ENCODE results near the gene OR52H1. TPM values are rescaled to one million over a fixed set of nuclear protein-coding genes. Genes with fewer than 3 reads are reported as not detected.
A peak's percentile ranks its signal among the peaks of the same experiment; 100 is the strongest.

Gene OR52H1
- polyA plus RNA-seq, 6 donors from 2014 or later: not detected

DNA sequence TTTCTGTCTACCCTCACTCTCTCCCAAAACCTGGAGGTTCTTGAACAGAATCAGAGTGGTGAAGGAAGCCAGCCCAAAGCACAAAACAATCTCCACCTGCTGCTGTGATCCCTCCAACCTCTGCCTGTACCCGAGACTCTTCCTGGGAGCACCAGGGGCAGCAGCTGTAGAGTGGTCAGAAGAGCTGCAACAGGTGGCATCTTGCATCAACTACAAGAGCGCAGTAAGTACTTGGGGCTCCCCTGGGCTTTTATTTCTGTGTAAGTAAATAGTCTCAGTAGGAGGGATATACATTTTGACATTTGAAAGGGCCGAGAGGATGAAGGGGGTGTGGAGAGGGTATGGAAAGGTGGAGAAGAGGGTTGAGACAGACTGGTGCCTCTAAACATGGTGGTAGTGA lies 23.6 kb downstream of the OR52H1 start:
- peak overlapping the region in 2 of 6 donors; percentile 10 to 86 for H3K27ac Mint-ChIP-seq
- ATAC-seq (ENCODE audit: low read depth in 2 of 2): no peak
- no peaks in the 10 kb centered on the region for H3K9me3 Mint-ChIP-seq

GRCh38 chr11:5522308-5522707 lies 26.0 kb downstream of the OR52H1 start:
- no peaks in the 10 kb centered on the region for H3K27me3 Mint-ChIP-seq
- no peaks in the 10 kb centered on the region for H3K9me3 Mint-ChIP-seq
- H3K36me3 Mint-ChIP-seq: no peaks in the 10 kb centered on the region
- ATAC-seq (ENCODE audit: low read depth in 2 of 2): no peak
- H3K4me1 Mint-ChIP-seq: no peaks in the 10 kb centered on the region
- H3K27ac Mint-ChIP-seq: no peak overlapping the region
- no peak for DNase-seq
- H3K4me3 Mint-ChIP-seq: no peak overlapping the region

More for the DNA sequence above, 23.6 kb downstream of the OR52H1 start:
- H3K27me3 Mint-ChIP-seq: no peaks in the 10 kb centered on the region
- H3K4me3 Mint-ChIP-seq: no peak overlapping the region
- no peak for DNase-seq
- H3K4me1 Mint-ChIP-seq: no peaks in the 10 kb centered on the region
- H3K36me3 Mint-ChIP-seq: no peaks in the 10 kb centered on the region

GRCh38 chr11:5521540-5521939 lies 26.8 kb downstream of the OR52H1 start:
- Mint-ChIP-seq H3K4me3 (no peak overlapping the region), H3K27ac (no peak overlapping the region), H3K9me3 (no peaks in the 10 kb centered on the region), H3K36me3 (no peaks in the 10 kb centered on the region), H3K27me3 (no peaks in the 10 kb centered on the region), H3K4me1 (no peaks in the 10 kb centered on the region)
- DNase-seq (no peak), ATAC-seq (ENCODE audit: low read depth in 2 of 2) (no peak)

DNA sequence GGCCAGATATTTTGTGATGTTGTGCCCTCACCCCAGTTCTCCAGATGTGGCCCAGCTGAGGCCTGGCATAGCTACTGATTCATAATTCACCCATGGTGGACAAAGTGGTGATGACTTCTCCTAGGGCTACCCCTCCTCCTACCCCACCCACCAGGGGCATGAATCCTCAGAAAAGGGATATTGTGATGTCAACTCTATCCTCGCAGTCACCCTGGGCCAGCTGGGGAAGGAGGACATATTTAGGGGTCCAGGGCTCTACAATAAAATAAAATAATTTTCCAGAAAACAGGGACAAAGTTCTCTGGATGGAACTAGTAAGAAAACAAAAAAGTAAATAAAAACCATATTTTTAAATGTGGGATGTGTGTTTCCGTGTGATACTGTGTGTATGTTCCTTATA lies 31.7 kb downstream of the OR52H1 start, which contains the start of gene UBQLNL:
Gene UBQLNL (minus strand): TSS at position 101 of the 400 bp plus-strand sequence. CDS start 258 bp downstream, outside the sequence.
- Mint-ChIP-seq H3K4me3 (no peak within 1 kb of the TSS), H3K27me3 (no peaks in the 10 kb centered on the region), H3K36me3 (no peaks in the 10 kb centered on the region), H3K4me1 (no peaks in the 10 kb centered on the region), H3K27ac (no peak within 1 kb of the TSS), H3K9me3 (no peaks in the 10 kb centered on the region)
- DNase-seq (no peak), ATAC-seq (ENCODE audit: low read depth in 2 of 2) (no peak)

GRCh38 chr11:5514841-5515240 lies 33.5 kb downstream of the OR52H1 start:
- H3K36me3 Mint-ChIP-seq: no peaks in the 10 kb centered on the region
- no peaks in the 10 kb centered on the region for H3K9me3 Mint-ChIP-seq
- no peaks in the 10 kb centered on the region for H3K4me1 Mint-ChIP-seq
- no peak overlapping the region for H3K27ac Mint-ChIP-seq
- no peak overlapping the region for H3K4me3 Mint-ChIP-seq
- no peak for ATAC-seq (ENCODE audit: low read depth in 2 of 2)
- peaks cover 0 to 6% (median 0%) of the 10 kb centered on the region in 3 donors for H3K27me3 Mint-ChIP-seq
- no peak for DNase-seq

DNA sequence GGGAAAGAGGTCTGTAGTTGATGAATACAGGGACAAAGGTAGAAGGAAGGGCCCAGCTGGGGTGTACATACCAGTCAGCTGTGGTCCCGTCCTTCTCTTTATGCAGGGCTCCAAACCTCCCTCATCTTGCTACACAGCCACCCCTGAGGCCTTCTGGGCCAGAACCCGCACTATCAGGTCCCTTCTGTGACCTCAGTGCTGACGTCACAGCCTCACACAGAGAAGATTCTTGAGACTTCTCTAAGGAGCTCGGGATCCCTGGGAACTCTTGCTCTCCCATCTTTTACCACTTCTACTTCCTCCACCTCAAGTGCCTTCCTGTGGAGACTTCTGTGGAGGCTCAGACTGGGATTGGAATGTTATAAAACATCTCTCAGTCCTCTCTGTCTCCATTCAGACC lies 38.5 kb downstream of the OR52H1 start, which contains the start of gene UBQLN3:
Gene UBQLN3 (minus strand): TSS at position 155 of the 400 bp plus-strand sequence. CDS start 399 bp downstream, outside the sequence.
- ATAC-seq (ENCODE audit: low read depth in 2 of 2): no peak
- Mint-ChIP-seq H3K4me1 (no peaks in the 10 kb centered on the region), H3K9me3 (no peaks in the 10 kb centered on the region), H3K27me3 (peaks cover 4 to 22% (median 6%) of the 10 kb centered on the region in 3 donors), H3K4me3 (no peak within 1 kb of the TSS), H3K27ac (peak within 1 kb of the TSS in 1 of 6 donors; percentile 1), H3K36me3 (no peaks in the 10 kb centered on the region)
- no peak for DNase-seq

DNA sequence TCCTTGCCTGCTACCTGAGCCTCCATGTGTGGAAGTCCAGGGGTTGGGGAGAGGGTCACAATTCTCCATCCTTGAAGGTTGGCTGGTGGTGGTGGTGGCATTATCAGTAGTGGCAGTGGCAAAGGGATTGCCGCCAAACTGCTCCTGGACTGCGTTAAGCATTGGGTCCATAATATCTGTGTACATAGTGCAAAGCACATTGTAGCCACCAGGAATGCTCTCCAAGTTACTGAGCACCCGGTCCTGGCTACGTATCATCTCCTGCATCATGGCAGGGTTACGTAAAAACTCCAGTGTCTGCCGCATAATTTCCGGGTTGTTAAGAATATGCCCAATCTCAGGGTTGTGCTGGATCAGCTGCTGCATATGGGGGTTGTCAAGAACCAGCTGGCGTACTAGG lies 39.7 kb downstream of the OR52H1 start:
- no peak overlapping the region for H3K4me3 Mint-ChIP-seq
- ATAC-seq (ENCODE audit: low read depth in 2 of 2) (no peak), DNase-seq (no peak)
- H3K9me3 Mint-ChIP-seq: no peaks in the 10 kb centered on the region
- no peaks in the 10 kb centered on the region for H3K36me3 Mint-ChIP-seq
- no peaks in the 10 kb centered on the region for H3K4me1 Mint-ChIP-seq
- H3K27me3 Mint-ChIP-seq: peaks cover 4 to 22% (median 6%) of the 10 kb centered on the region in 3 donors
- no peak overlapping the region for H3K27ac Mint-ChIP-seq

DNA sequence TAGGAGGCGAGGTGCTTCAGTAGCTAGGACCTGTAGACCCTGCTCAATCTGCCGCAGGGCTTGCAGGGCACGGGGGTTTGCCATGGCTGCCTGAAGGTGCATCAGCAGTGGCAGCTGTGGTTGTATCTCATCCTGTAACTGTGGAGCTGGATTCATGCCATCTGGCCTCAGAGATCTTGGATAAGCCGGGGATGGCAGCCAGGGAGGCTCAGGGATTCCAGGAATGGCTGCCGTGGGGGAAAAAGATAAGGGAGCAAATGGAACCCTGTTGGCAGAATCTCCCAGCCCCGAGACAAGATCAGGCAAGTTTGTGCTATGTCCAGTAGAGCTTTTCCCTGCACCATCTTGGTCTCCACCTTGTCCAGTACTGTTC lies 40.4 kb downstream of the OR52H1 start:
- Mint-ChIP-seq H3K27me3 (peaks cover 4 to 22% (median 6%) of the 10 kb centered on the region in 3 donors), H3K27ac (no peak overlapping the region), H3K36me3 (no peaks in the 10 kb centered on the region), H3K9me3 (no peaks in the 10 kb centered on the region), H3K4me1 (no peaks in the 10 kb centered on the region), H3K4me3 (no peak overlapping the region)
- no peak for ATAC-seq (ENCODE audit: low read depth in 2 of 2)
- no peak for DNase-seq

DNA sequence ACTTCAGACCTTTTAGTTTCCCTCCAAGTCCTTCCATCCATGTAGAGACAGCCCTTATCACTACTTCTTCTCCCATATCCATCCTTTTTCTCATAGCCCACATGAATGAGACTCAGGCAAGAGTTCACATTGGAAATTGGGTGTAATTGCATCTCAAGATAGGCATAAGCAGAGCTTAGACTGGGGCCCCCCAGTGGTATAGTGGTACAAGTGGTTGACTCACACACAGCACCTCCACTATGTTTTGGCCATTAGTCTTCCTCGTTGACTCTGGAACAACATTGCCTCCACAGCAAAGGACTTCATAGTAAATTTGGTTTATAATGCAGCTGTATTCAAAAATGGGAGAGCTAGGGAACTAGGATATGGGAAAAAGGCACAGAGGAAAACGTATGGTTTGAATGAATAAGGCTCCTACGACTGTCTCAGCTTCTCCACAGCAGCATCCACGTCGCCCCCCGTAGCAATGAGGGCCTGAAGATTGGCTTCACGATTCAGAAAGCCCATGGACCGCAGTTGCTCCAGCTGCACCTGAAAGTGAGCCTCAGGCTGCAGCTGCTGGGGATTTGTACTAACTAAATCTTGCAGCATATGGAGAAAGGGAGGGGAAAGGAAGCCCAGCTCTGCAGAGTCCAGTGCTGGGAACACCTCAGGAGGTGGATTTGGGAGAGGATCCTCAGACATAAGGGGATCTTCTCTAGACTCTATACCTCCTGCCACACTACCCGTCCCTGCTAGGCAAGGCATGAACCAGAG lies 41.0 kb downstream of the OR52H1 start:
- DNase-seq (no peak), ATAC-seq (ENCODE audit: low read depth in 2 of 2) (no peak)
- Mint-ChIP-seq H3K9me3 (no peaks in the 10 kb centered on the region), H3K4me3 (peak overlapping the region in 1 of 8 donors; percentile 72), H3K27me3 (peaks cover 4 to 24% (median 6%) of the 10 kb centered on the region in 3 donors), H3K4me1 (no peaks in the 10 kb centered on the region), H3K36me3 (no peaks in the 10 kb centered on the region), H3K27ac (no peak overlapping the region)

DNA sequence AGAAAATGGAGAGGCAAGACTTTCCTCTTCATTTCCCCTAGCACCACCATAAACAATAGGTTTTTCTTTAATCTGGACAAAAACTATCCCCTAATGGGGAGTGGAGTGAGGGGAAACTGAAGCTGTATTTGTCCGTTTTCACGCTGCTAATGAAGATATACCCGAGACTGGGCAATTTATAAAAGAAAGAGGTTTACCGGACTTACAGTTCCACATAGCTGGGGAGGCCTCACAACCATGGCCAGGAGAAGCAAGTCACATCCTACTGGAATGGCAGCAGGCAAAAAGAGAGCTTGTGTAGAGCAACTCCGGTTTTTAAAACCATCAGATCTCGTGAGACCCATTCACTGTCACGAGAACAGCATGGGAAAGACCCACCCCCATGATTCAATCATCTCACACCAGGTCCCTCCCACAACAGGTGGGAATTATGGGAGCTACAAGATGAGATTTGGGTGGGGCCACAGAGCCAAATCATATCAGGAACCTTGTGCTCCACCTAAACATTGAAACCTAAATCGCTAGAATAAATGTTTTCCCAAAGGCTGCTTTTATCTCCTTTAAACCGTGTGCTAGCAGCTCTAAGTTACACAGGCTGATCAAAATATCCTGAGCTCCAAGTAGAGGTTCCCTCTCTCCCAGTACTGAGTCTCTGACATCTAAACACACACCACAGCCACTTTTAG lies 42.8 kb downstream of the OR52H1 start:
- Mint-ChIP-seq H3K9me3 (no peaks in the 10 kb centered on the region), H3K27me3 (peaks cover 4 to 26% (median 11%) of the 10 kb centered on the region in 3 donors), H3K36me3 (no peaks in the 10 kb centered on the region), H3K27ac (no peak overlapping the region), H3K4me1 (no peaks in the 10 kb centered on the region), H3K4me3 (no peak overlapping the region)
- ATAC-seq (ENCODE audit: low read depth in 2 of 2) (no peak), DNase-seq (no peak)

GRCh38 chr11:5504403-5504921 lies 43.9 kb downstream of the OR52H1 start:
- H3K27me3 Mint-ChIP-seq: peaks cover 7 to 26% (median 11%) of the 10 kb centered on the region in 3 donors
- no peaks in the 10 kb centered on the region for H3K4me1 Mint-ChIP-seq
- H3K4me3 Mint-ChIP-seq: no peak overlapping the region
- no peaks in the 10 kb centered on the region for H3K9me3 Mint-ChIP-seq
- no peaks in the 10 kb centered on the region for H3K36me3 Mint-ChIP-seq
- no peak overlapping the region for H3K27ac Mint-ChIP-seq
- no peak for DNase-seq
- ATAC-seq (ENCODE audit: low read depth in 2 of 2): no peak

DNA sequence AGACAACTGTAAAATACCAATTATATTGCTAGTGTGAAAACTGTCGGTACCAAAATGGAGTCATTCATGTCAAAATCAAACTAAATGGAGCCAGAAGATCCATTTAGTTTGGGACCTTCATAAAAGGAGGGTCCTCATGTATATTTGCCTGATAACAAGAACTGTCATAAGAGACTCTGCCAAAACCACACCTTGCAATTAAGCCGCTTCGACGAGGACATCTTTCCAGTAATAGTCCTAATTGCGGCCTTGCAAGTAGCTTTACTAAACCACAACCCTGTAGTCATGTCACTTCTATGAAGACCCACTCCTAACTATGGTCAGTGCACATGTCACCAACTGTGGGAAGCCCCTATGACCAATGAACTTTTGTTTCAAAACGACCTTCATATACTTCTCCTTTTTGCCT lies 47.9 kb downstream of the OR52H1 start:
- Mint-ChIP-seq H3K27ac (no peak overlapping the region), H3K36me3 (no peaks in the 10 kb centered on the region), H3K4me3 (no peak overlapping the region), H3K9me3 (no peaks in the 10 kb centered on the region), H3K4me1 (no peaks in the 10 kb centered on the region), H3K27me3 (peaks cover 5 to 10% (median 6%) of the 10 kb centered on the region in 3 donors)
- no peak for DNase-seq
- ATAC-seq (ENCODE audit: low read depth in 2 of 2): no peak

DNA sequence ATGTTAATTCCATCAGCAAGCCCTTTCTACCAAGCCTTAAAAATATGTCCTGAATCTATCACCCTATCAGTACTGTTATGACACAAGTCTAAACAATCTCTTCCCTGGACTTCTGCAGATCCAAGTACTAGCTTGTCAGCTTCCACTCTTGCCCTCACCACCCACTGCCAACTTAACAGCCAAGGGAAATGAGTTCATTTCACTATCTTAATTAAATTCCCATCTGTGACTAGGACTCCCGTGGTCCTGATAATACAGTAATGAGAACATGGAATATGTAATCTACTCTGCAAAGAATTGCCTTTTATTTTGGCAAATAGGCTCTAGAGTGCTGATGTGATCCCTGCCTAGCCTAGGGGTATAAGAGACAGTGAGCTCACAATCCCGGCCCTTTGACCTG lies 48.7 kb downstream of the OR52H1 start:
- Mint-ChIP-seq H3K4me1 (no peaks in the 10 kb centered on the region), H3K36me3 (no peaks in the 10 kb centered on the region), H3K9me3 (no peaks in the 10 kb centered on the region), H3K27ac (no peak overlapping the region), H3K27me3 (peaks cover 5 to 10% (median 6%) of the 10 kb centered on the region in 3 donors), H3K4me3 (no peak overlapping the region)
- DNase-seq: no peak
- ATAC-seq (ENCODE audit: low read depth in 2 of 2): no peak

Data from naive B cell (primary cell).